ENCODE measurements around the gene IL1RAPL1.

IL1RAPL1 gene

DNA sequence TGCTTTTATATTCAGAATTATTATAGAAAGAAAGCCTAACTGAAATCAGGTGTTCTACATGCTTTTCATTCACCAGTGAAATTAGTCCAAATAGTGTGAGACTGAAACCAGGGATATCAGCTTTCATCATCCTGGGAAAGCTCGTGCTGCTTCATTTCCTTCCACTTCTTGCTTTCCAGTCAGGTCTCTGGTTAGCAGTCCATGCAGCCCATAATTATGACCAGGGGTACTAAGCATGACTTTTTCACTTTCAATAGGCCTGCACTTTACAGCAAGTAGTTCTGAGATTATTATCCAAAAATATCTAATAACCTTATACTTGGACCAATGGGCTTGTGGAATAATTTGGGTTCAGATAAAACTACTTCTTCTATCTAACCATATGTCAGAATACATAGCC lies 954.9 kb downstream of the IL1RAPL1 start:
- Histone ChIP-seq H3K4me3 (ENCODE audit: low read length in 2 of 2) (no peak overlapping the region), H3K27me3 (ENCODE audit: control insufficient read depth in 1 of 2, insufficient read depth in 2 of 2, low read length in 2 of 2) (no peaks in the 10 kb centered on the region), H3K4me1 (ENCODE audit: control insufficient read depth, insufficient read depth, low read length) (no peaks in the 10 kb centered on the region), H3K9me3 (ENCODE audit: control insufficient read depth in 2 of 2, low read length in 2 of 2) (no peaks in the 10 kb centered on the region), H3K27ac (ENCODE audit: low read length) (no peak overlapping the region), H3K9ac (ENCODE audit: low read length in 2 of 2) (no peak overlapping the region), H3K36me3 (ENCODE audit: control insufficient read depth in 2 of 2, insufficient read depth in 2 of 2, low read length in 2 of 2) (no peaks in the 10 kb centered on the region)

DNA sequence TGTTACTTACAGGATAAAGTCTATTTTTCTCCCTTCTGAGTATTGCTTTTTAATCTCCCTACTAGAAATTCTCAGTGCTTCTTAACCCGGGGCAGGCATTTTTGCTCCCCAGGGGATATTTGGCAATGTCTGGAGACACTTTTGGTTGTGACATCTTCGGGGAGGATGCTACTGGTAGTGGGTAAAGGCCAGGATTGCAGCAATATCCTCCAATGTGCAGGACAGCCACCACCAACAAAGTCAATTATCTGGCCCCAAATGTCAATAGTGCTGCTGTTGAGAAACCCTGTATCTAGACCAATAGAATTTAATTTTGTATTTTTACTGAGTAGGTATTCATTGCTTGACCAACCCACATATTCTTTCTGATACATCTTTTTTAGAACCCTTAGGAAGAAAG lies 958.6 kb downstream of the IL1RAPL1 start:
- Histone ChIP-seq H3K27me3 (ENCODE audit: control insufficient read depth in 1 of 2, insufficient read depth in 2 of 2, low read length in 2 of 2) (no peaks in the 10 kb centered on the region), H3K9ac (ENCODE audit: low read length in 2 of 2) (no peak overlapping the region), H3K4me1 (ENCODE audit: control insufficient read depth, insufficient read depth, low read length) (no peaks in the 10 kb centered on the region), H3K36me3 (ENCODE audit: control insufficient read depth in 2 of 2, insufficient read depth in 2 of 2, low read length in 2 of 2) (no peaks in the 10 kb centered on the region), H3K27ac (ENCODE audit: low read length) (no peak overlapping the region), H3K9me3 (ENCODE audit: control insufficient read depth in 2 of 2, low read length in 2 of 2) (no peaks in the 10 kb centered on the region), H3K4me3 (ENCODE audit: low read length in 2 of 2) (no peak overlapping the region)

DNA sequence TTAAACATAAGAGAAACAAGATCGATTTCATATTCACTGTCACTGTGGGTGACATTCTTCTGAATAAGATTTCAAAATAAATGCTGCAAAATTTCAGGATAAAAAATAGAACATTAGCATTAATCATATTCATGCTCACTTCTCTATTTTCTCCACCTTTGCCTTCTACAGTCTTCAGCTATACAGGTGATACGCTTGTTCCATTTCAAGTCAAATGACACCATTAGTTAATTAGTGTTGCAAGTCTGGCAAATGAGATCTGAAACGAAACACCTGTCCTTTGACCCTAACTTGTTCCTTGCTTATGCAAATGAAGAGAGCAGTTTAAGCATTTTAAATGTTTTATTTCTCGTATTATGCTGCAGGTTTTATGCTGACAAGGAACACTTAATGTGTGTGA lies 960.6 kb downstream of the IL1RAPL1 start:
- H3K9me3 ChIP-seq (ENCODE audit: control insufficient read depth in 2 of 2, low read length in 2 of 2), result no peaks in the 10 kb centered on the region
- no peak overlapping the region for H3K27ac ChIP-seq (ENCODE audit: low read length)
- H3K9ac ChIP-seq (ENCODE audit: low read length in 2 of 2), result no peak overlapping the region
- H3K4me1 ChIP-seq (ENCODE audit: control insufficient read depth, insufficient read depth, low read length), result no peaks in the 10 kb centered on the region
- H3K36me3 ChIP-seq (ENCODE audit: control insufficient read depth in 2 of 2, insufficient read depth in 2 of 2, low read length in 2 of 2), result no peaks in the 10 kb centered on the region
- H3K27me3 ChIP-seq (ENCODE audit: control insufficient read depth in 1 of 2, insufficient read depth in 2 of 2, low read length in 2 of 2), result no peaks in the 10 kb centered on the region
- no peak overlapping the region for H3K4me3 ChIP-seq (ENCODE audit: low read length in 2 of 2)

DNA sequence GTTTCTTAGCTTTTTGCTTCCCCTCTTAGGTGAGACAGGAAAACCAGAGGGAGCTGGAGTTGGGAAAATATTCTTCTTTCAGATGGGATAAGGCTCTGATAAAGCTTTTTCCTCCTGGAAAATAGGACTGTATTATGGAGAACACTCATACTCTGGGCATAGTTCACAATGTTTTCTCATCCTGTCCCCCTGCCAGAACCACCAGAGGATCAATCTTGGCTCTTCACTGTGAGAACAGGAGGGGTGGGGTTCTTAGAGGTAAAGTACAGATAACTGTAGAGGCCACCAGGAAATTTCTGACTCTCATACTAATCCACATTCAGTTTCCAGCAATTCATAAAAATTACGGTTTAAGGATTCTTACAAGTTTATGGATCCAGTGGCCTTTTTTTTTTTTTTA lies 966.3 kb downstream of the IL1RAPL1 start:
- no peaks in the 10 kb centered on the region for H3K27me3 ChIP-seq (ENCODE audit: control insufficient read depth in 1 of 2, insufficient read depth in 2 of 2, low read length in 2 of 2)
- H3K9ac ChIP-seq (ENCODE audit: low read length in 2 of 2), result no peak overlapping the region
- H3K27ac ChIP-seq (ENCODE audit: low read length), result no peak overlapping the region
- no peak overlapping the region for H3K4me3 ChIP-seq (ENCODE audit: low read length in 2 of 2)
- H3K4me1 ChIP-seq (ENCODE audit: control insufficient read depth, insufficient read depth, low read length), result no peaks in the 10 kb centered on the region
- H3K9me3 ChIP-seq (ENCODE audit: control insufficient read depth in 2 of 2, low read length in 2 of 2), result no peaks in the 10 kb centered on the region
- H3K36me3 ChIP-seq (ENCODE audit: control insufficient read depth in 2 of 2, insufficient read depth in 2 of 2, low read length in 2 of 2), result no peaks in the 10 kb centered on the region

DNA sequence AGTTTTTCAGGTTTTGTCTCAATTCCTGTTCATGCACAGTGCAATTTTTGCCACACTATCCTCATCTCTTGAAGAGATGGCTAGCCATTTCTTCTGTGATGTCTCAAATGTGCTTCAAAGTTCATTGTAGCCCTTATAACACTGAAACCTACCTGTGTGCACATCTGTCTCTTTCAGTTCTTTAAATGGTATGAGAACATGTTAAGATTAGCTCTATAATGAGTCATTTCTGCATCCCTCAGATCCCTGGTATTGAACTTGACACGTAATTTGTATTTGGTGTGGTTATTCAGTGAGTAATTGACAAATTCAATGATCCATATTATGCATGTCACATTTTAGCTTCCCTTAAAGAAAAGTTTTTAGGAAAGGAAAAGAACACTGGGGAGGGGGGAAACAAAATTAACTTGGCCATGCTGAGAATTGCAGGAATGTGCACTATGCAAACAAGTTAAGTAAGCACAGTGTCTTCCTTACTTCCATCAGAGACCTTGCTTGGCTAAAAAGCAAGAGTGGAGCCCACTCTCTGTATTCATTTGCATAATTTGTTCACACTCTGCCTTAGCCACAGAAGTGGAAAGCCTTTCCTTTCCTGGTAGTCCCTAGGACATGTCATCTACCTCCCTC lies 968.3 kb downstream of the IL1RAPL1 start:
- no peak overlapping the region for H3K27ac ChIP-seq (ENCODE audit: low read length)

DNA sequence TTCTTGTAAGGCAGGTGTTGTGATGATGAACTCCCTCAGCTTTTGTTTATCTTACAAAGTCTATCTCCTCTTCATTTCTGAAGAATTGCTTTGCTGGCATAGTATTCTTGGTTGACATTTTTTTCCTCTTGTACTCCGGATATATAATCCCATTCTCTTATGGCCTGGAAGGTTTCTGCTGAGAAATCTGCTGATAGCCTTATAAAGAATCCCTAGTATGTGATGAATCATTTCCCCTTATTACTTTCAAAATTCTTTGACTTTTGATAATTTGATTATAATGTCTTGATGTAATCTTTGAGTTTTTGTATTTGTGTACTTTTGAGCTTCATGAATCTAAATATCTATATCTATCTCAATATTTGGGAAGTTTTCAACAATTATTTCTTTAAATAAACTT lies 972.8 kb downstream of the IL1RAPL1 start:
- no peaks in the 10 kb centered on the region for H3K4me1 ChIP-seq (ENCODE audit: control insufficient read depth, insufficient read depth, low read length)

More for the DNA sequence above, 968.3 kb downstream of the IL1RAPL1 start:
- Histone ChIP-seq H3K4me1 (ENCODE audit: control insufficient read depth, insufficient read depth, low read length) (no peaks in the 10 kb centered on the region), H3K9ac (ENCODE audit: low read length in 2 of 2) (no peak overlapping the region), H3K36me3 (ENCODE audit: control insufficient read depth in 2 of 2, insufficient read depth in 2 of 2, low read length in 2 of 2) (no peaks in the 10 kb centered on the region), H3K4me3 (ENCODE audit: low read length in 2 of 2) (no peak overlapping the region), H3K27me3 (ENCODE audit: control insufficient read depth in 1 of 2, insufficient read depth in 2 of 2, low read length in 2 of 2) (no peaks in the 10 kb centered on the region), H3K9me3 (ENCODE audit: control insufficient read depth in 2 of 2, low read length in 2 of 2) (peaks cover 0 to under 1% of the 10 kb centered on the region in 2 donors)

DNA sequence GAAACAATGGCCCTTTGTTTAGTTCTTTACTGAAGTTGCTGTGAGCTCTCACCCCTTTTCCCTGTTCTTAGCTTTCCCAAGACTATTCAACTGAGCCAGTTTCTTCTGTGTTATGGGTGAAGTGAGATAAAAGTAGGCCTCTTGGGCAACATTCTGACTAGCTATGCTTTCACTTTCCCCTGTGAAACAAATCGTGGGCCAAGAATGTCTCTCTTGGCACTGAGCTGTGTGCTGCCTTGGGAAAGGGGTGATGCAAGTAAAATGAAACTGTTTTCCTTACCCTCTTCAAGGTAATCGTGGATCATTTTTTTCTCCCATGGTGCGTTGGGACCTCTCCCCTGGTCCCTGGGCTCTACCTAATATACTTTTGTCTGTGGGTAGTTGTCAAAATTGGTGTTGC lies 974.2 kb downstream of the IL1RAPL1 start:
- H3K36me3 ChIP-seq (ENCODE audit: control insufficient read depth in 2 of 2, insufficient read depth in 2 of 2, low read length in 2 of 2), result no peaks in the 10 kb centered on the region
- H3K4me3 ChIP-seq (ENCODE audit: low read length in 2 of 2), result no peak overlapping the region
- H3K27me3 ChIP-seq (ENCODE audit: control insufficient read depth in 1 of 2, insufficient read depth in 2 of 2, low read length in 2 of 2), result no peaks in the 10 kb centered on the region
- H3K4me1 ChIP-seq (ENCODE audit: control insufficient read depth, insufficient read depth, low read length), result no peaks in the 10 kb centered on the region
- peaks cover 5 to 9% of the 10 kb centered on the region in 2 donors for H3K9me3 ChIP-seq (ENCODE audit: control insufficient read depth in 2 of 2, low read length in 2 of 2)
- no peak overlapping the region for H3K27ac ChIP-seq (ENCODE audit: low read length)
- H3K9ac ChIP-seq (ENCODE audit: low read length in 2 of 2), result no peak overlapping the region

More for the DNA sequence above, 972.8 kb downstream of the IL1RAPL1 start:
- Histone ChIP-seq H3K4me3 (ENCODE audit: low read length in 2 of 2) (no peak overlapping the region), H3K36me3 (ENCODE audit: control insufficient read depth in 2 of 2, insufficient read depth in 2 of 2, low read length in 2 of 2) (no peaks in the 10 kb centered on the region), H3K9me3 (ENCODE audit: control insufficient read depth in 2 of 2, low read length in 2 of 2) (peaks cover 5 to 9% of the 10 kb centered on the region in 2 donors), H3K9ac (ENCODE audit: low read length in 2 of 2) (no peak overlapping the region), H3K27me3 (ENCODE audit: control insufficient read depth in 1 of 2, insufficient read depth in 2 of 2, low read length in 2 of 2) (no peaks in the 10 kb centered on the region), H3K27ac (ENCODE audit: low read length) (no peak overlapping the region)

DNA sequence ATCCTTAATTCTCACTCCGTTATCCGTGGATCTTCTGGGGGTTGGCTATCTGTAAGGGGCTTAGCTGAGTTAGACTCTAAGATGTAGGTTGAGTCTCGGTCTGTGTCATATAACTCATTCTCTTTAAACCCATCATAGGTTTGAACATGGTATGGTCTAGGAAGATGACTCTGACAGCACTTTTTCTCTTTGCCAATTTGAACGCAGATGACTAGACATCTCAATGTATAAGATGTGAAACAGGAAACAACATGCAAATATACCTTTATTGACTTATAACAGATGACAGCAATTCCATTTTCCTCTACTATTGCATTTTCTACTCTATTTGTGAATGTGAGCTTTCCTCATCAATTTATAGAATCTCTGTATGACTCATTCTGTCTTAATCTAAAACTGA lies 993.3 kb downstream of the IL1RAPL1 start:
- H3K27ac ChIP-seq (ENCODE audit: low read length), result no peak overlapping the region
- no peaks in the 10 kb centered on the region for H3K27me3 ChIP-seq (ENCODE audit: control insufficient read depth in 1 of 2, insufficient read depth in 2 of 2, low read length in 2 of 2)
- no peak overlapping the region for H3K9ac ChIP-seq (ENCODE audit: low read length in 2 of 2)
- H3K4me1 ChIP-seq (ENCODE audit: control insufficient read depth, insufficient read depth, low read length), result no peaks in the 10 kb centered on the region
- H3K9me3 ChIP-seq (ENCODE audit: control insufficient read depth in 2 of 2, low read length in 2 of 2), result no peaks in the 10 kb centered on the region
- H3K36me3 ChIP-seq (ENCODE audit: control insufficient read depth in 2 of 2, insufficient read depth in 2 of 2, low read length in 2 of 2), result no peaks in the 10 kb centered on the region
- no peak overlapping the region for H3K4me3 ChIP-seq (ENCODE audit: low read length in 2 of 2)

DNA sequence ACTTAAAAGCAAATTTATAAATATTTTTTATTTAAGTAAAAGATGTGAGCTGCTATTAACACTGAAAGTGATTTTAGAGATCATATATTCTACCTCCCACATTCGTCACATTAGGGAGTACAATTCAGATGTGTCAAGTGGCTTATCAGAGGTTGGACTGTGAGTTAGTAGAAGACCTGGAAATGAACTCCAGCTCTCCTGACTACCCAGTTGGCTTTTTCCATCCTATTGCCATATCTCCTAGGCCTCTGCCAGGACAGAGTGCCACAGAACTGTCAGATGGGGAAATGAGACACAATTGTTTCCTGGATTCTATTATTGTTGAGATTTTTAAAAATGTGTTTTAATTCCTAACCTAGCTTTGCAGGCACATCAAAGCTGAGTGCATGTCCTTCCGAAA lies 994.0 kb downstream of the IL1RAPL1 start:
- Histone ChIP-seq H3K9me3 (ENCODE audit: control insufficient read depth in 2 of 2, low read length in 2 of 2) (no peaks in the 10 kb centered on the region), H3K9ac (ENCODE audit: low read length in 2 of 2) (no peak overlapping the region), H3K27ac (ENCODE audit: low read length) (no peak overlapping the region), H3K27me3 (ENCODE audit: control insufficient read depth in 1 of 2, insufficient read depth in 2 of 2, low read length in 2 of 2) (no peaks in the 10 kb centered on the region), H3K4me1 (ENCODE audit: control insufficient read depth, insufficient read depth, low read length) (no peaks in the 10 kb centered on the region), H3K4me3 (ENCODE audit: low read length in 2 of 2) (no peak overlapping the region), H3K36me3 (ENCODE audit: control insufficient read depth in 2 of 2, insufficient read depth in 2 of 2, low read length in 2 of 2) (no peaks in the 10 kb centered on the region)

DNA sequence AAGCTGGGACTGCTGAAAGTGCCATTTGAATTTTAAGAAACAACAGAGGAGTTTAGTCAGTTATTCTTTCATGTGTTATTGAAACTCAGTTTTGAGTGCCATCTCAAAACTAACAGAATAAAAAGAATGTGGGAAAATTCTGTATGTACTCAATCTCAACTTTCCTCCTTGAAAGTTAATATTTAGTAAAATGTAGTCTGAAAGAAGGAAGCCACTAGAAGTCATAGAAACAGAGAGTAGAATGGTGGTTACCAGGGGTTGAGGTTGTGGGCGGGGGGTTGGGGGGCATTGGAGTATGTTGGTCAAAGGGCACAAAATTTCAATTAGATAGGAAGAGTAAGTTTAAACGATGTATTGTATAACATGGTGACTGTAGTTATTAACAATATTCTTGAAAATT lies 999.9 kb downstream of the IL1RAPL1 start:
- Histone ChIP-seq H3K27ac (ENCODE audit: low read length) (no peak overlapping the region), H3K4me1 (ENCODE audit: control insufficient read depth, insufficient read depth, low read length) (no peaks in the 10 kb centered on the region), H3K9ac (ENCODE audit: low read length in 2 of 2) (no peak overlapping the region), H3K4me3 (ENCODE audit: low read length in 2 of 2) (no peak overlapping the region), H3K36me3 (ENCODE audit: control insufficient read depth in 2 of 2, insufficient read depth in 2 of 2, low read length in 2 of 2) (no peaks in the 10 kb centered on the region), H3K9me3 (ENCODE audit: control insufficient read depth in 2 of 2, low read length in 2 of 2) (no peaks in the 10 kb centered on the region), H3K27me3 (ENCODE audit: control insufficient read depth in 1 of 2, insufficient read depth in 2 of 2, low read length in 2 of 2) (no peaks in the 10 kb centered on the region)

DNA sequence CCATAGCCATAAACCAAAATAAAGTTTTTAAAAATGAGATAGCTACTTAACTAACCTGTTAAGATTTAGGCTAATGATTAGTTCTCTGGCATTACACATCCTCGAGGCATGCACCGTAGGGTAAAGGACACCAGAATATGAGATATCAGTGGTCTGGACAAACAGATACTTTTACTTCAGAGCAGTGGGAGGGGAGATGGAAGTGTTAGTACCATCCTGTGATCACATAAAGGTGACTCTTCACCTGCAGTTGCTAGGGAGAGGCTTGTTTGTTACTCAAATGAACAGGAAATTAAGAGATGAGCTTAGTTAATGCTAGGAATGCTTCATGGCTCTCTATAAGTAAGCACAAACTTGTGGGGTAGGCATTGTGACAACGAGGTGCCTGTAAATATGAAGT lies 1003.7 kb downstream of the IL1RAPL1 start:
- H3K36me3 ChIP-seq (ENCODE audit: control insufficient read depth in 2 of 2, insufficient read depth in 2 of 2, low read length in 2 of 2), result no peaks in the 10 kb centered on the region
- no peaks in the 10 kb centered on the region for H3K4me1 ChIP-seq (ENCODE audit: control insufficient read depth, insufficient read depth, low read length)
- H3K9me3 ChIP-seq (ENCODE audit: control insufficient read depth in 2 of 2, low read length in 2 of 2), result no peaks in the 10 kb centered on the region
- no peak overlapping the region for H3K4me3 ChIP-seq (ENCODE audit: low read length in 2 of 2)
- H3K27me3 ChIP-seq (ENCODE audit: control insufficient read depth in 1 of 2, insufficient read depth in 2 of 2, low read length in 2 of 2), result no peaks in the 10 kb centered on the region
- no peak overlapping the region for H3K9ac ChIP-seq (ENCODE audit: low read length in 2 of 2)
- no peak overlapping the region for H3K27ac ChIP-seq (ENCODE audit: low read length)

Measured in stomach smooth muscle (tissue), 2 donors.